ENCODE data around the gene GSDMA.

Gene GSDMA

GRCh38 chr17:39960524-39961041 is 2.2 kb upstream of the GSDMA start:
- no peak for DNase-seq (ENCODE audit: low read depth)

- no peak for DNase-seq (ENCODE audit: low read depth)
Observed at GRCh38 chr17:39963829-39964228, 1.0 kb downstream of the GSDMA start.

GRCh38 chr17:39965017-39965699 is 2.4 kb downstream of the GSDMA start:
- DNase-seq (ENCODE audit: low read depth) = no peak

DNA sequence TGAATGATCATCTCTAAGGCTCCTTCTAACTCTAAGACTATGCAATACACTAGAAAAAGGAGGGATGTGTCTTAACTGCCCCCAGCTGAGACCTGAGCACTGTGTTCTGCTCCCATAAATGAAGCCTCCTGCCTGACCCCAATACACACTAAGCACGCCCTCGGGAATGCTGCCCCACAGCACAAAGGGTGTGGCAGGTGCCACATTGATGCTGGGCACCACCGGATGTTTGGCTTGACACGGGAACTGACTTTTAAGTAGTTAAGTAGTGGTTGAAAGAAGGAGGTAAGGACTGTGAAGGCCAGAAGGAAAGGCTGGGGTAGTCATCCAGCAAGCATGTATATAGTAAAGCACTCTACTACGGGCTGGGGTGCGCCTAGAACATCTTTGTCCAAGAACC is 4.0 kb downstream of the GSDMA start:
- DNase-seq (ENCODE audit: low read depth) = no peak

DNA sequence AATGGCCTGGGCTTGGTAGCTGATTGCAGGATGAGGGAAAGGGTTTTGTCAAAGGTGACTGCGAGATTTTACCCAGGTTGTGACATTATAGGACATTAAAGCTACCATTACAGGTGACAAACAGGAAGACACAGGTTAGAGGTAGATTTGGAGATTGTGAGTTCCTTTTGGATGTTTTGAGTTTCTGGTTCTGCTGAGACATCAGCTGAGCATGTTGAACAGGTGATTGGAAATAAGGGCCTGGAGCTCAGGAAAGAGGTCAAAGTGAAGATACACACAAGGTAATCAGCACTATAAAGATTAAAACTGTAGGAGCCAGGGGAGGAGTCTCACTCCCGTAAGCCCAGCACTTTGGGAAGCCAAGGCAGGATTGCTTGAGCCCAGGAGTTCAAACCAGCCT is 6.0 kb downstream of the GSDMA start:
- no peak for DNase-seq (ENCODE audit: low read depth)

- DNase-seq (ENCODE audit: low read depth) = no peak
Observed at GRCh38 chr17:39969375-39969774, 6.6 kb downstream of the GSDMA start.

DNA sequence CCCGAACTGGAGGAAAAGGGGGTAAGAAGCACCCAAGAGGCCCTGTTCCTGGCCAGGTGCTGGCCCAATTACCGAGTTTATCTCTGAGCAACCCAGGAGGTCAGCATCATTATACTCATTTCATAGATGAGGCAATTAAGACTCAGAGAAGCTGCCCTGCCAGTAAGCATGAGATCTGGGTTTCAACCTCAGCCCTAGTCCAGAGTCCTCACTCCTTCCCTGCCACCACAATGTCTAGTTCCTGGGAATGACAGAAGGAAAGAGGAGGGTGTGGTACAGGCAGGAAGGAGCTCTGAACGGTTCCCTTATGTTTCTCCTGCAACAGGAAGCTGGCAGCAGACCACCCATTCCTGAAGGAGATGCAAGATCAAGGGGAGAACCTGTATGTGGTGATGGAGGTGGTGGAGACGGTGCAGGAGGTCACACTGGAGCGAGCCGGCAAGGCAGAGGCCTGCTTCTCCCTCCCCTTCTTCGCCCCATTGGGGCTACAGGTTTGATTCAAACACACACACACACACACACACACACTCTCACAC is 7.4 kb downstream of the GSDMA start:
- DNase-seq (ENCODE audit: low read depth) = no peak

GRCh38 chr17:39971076-39971603 is 8.3 kb downstream of the GSDMA start:
- DNase-seq (ENCODE audit: low read depth) = no peak

- DNase-seq (ENCODE audit: low read depth) = no peak
Observed at GRCh38 chr17:39972271-39972670, 9.5 kb downstream of the GSDMA start.

GRCh38 chr17:39973496-39973895 is 10.7 kb downstream of the GSDMA start:
- DNase-seq (ENCODE audit: low read depth) = peak; percentile 74

- no peak for DNase-seq (ENCODE audit: low read depth)
Observed at GRCh38 chr17:39974433-39974832, 11.6 kb downstream of the GSDMA start.

GRCh38 chr17:39975801-39976200 is 13.0 kb downstream of the GSDMA start:
- DNase-seq (ENCODE audit: low read depth) = no peak

GRCh38 chr17:39979016-39979670 is 16.3 kb downstream of the GSDMA start:
- DNase-seq (ENCODE audit: low read depth) = peak; percentile 88

DNA sequence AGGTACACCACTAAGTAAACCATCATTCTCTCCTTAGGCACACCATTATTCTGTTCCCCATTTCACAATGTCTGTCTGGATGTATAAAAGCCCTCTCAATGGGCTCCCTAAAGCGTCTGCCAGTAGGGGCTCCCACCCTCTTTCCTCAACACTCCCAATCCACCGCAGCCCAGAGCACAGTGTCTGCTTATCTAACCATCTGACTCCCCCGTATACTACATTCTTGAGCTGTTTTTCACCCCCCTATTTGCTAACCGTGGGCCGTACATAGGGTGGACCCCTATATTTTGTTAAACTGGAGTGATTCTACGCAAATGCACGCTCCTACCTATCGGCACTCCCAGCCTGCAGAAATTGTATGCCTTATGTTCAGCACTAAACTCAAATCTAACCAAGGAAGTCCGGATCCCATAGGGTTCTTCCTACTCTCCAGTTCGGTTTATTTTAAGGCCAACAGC is 17.1 kb downstream of the GSDMA start:
- DNase-seq (ENCODE audit: low read depth) = peak; percentile 10

DNA sequence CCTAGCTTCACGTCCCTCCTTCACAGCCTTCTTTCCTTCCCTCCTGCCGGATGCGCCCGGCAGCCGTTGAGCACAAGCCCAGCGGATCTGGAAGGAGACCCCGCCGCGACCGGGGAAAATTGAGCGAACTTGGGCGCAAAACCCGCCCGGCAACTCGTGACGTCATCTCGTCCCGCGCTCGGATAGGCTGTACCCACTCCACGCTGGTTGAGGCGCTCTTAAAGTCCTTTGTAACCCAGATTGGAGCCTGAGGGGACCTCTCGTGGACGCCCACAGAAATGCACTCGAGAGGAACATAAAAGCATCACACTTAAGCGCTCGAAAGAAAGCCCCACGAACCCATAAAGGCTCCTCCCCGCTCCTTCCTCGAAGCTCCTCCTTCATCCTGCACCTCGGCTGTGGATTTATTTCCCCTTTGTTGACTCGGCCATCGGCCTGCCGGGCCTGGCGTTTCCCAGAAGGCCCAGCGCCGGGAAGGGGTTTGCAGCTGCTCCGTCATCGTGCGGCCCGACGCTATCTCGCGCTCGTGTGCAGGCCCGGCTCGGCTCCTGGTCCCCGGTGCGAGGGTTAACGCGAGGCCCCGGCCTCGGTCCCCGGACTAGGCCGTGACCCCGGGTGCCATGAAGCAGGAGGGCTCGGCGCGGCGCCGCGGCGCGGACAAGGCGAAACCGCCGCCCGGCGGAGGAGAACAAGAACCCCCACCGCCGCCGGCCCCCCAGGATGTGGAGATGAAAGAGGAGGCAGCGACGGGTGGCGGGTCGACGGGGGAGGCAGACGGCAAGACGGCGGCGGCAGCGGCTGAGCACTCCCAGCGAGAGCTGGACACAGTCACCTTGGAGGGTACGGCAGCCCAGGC is 17.8 kb downstream of the GSDMA start, which contains the start of gene PSMD3:
PSMD3 (plus strand) TSS at position 457 of the 856 bp plus-strand sequence; CDS start at position 621, 164 bp downstream.
- peak; percentile 99 for DNase-seq (ENCODE audit: low read depth)

- no peak for DNase-seq (ENCODE audit: low read depth)
Observed at GRCh38 chr17:39981207-39981741, 18.5 kb downstream of the GSDMA start.

- no peak for DNase-seq (ENCODE audit: low read depth)
Observed at GRCh38 chr17:39981766-39982375, 19.1 kb downstream of the GSDMA start.

GRCh38 chr17:39988206-39988810 is 25.5 kb downstream of the GSDMA start:
- DNase-seq (ENCODE audit: low read depth) = no peak

DNA sequence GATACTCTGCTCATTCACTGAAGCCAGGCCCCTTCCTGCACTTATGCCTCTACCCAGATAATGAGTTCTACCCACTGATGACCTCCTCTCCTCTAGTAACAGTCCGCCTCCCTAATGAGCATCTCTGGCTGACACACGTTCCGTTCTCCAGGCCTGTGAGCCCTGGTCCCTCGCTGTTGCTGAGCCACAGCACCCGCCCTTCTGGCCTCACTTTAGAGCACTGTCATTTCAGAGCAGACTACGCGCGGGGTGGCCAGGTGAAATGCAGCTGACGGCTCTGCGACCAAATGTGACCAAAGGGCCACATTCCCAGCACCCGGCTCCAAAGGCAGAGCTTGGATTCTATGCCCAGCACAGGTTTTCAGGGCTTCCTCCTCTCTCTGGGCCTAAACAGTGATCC is 31.6 kb downstream of the GSDMA start:
- no peak for DNase-seq (ENCODE audit: low read depth)

DNA sequence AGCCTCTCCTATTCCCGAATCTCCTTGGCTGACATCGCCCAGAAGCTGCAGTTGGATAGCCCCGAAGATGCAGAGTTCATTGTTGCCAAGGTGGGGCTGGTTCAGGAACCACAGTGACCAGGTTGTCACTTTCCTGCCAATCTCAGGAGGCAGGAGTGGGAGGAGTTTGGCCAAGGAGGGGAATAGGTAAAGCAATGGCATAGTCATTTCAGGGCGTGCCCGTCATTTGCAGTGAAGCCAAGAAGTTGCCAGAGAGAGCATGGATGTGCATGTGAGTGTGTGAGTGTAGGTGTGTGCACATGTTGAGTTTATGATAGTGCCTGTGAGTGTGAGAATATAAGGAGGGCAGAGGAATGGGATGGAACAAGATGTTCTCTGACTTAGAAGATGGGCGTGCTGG is 32.6 kb downstream of the GSDMA start:
- DNase-seq (ENCODE audit: low read depth) = no peak

DNA sequence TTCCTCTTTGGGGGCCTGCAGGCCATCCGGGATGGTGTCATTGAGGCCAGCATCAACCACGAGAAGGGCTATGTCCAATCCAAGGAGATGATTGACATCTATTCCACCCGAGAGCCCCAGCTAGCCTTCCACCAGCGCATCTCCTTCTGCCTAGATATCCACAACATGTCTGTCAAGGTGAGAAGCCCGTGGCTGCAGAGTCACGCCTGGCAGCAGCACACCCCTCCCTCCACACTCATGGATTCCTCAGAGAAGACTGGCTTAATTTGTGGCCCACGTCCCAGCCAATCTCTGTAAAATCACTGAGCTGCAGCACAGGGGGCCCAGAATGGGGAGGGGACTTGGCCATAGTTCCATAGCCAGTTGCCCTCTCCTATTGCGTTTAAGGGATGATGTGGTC is 33.4 kb downstream of the GSDMA start:
- no peak for DNase-seq (ENCODE audit: low read depth)

All from HS-5 (cell line).